ENCODE measurements around the gene CD79A.

CD79A gene

DNA sequence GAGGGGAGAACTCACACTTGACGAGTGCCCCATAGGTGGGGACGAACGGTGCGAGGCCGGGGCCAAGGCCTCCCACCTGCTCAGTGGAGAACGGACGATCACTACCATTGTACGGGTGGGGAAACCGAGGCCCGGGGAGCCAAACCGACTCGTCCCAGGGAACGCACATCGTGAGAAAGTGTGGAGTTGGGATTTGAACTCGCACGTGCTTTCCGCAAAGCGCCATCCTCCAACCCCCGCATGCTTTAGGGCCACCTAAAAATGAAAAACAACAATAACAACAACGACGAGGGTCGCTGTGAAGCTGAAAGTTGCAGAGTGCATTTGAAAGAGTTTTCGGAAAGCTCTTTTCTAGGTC lies 6.4 kb downstream of the CD79A start:
- TF ChIP-seq, protein P1, sequence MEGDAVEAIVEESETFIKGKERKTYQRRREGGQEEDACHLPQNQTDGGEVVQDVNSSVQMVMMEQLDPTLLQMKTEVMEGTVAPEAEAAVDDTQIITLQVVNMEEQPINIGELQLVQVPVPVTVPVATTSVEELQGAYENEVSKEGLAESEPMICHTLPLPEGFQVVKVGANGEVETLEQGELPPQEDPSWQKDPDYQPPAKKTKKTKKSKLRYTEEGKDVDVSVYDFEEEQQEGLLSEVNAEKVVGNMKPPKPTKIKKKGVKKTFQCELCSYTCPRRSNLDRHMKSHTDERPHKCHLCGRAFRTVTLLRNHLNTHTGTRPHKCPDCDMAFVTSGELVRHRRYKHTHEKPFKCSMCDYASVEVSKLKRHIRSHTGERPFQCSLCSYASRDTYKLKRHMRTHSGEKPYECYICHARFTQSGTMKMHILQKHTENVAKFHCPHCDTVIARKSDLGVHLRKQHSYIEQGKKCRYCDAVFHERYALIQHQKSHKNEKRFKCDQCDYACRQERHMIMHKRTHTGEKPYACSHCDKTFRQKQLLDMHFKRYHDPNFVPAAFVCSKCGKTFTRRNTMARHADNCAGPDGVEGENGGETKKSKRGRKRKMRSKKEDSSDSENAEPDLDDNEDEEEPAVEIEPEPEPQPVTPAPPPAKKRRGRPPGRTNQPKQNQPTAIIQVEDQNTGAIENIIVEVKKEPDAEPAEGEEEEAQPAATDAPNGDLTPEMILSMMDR (IDR thresholded peaks at IDR 0.05; ENCODE audit: unreplicated experiment in 3 of 3): no peak
- H3K9me3 Mint-ChIP-seq: no peaks in the 10 kb centered on the region
- H3K27ac Mint-ChIP-seq: peak overlapping the region; percentile 72 to 98 (median 90)
- H3K36me3 Mint-ChIP-seq (ENCODE audit: low read depth): no peaks in the 10 kb centered on the region
- peaks cover 12% of the 10 kb centered on the region for H3K27me3 Mint-ChIP-seq (ENCODE audit: low read depth)
- H3K4me1 Mint-ChIP-seq: peaks cover 11% of the 10 kb centered on the region
- peak overlapping the region; percentile 97 to 100 (median 99) for H3K4me3 Mint-ChIP-seq

DNA sequence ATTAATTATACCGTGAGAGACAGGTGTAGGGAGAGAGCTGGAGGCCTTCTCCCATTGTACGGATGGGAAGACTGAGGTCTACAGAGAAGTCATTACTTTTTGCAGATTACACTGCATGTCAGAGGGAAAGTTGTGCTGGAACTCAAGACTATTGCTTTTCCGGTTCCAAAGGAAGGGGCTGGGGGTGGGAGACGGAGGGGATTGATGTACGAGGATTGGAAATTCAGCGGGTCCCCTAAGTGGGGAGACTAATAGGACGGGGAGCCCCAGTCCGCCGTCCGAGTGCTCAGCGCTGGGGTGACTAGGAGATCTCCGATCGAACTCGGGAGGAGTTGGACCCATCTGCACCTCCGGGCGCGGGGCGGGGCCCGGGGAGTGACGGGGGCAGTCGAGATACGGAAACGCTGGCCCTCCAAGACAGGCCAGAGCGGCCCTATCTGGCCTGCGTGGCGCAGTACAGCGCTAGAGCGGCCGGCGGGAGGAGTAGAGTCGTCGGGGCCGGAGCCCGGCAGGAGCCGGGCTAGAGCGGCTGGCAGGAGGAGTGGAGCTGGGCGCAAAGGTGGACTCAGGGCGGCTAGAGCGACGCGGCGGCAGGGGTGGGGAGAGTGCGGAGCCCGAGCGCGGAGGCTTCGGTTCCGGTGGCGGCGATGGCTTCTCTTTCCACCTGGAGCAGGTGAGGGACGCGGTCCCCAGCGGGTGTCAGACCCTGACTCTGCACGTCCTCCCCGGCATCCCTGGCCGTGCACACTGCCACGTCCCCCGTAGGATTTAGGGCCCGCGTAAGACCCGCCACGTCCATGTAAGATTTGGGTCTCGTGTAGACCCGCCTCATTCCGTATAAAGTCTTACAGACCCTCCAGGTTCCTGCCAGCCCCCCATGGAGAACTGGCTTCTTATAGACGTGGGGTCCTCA lies 7.0 kb downstream of the CD79A start:
- H3K36me3 Mint-ChIP-seq (ENCODE audit: low read depth): no peaks in the 10 kb centered on the region
- TF ChIP-seq, protein P1 (IDR thresholded peaks at IDR 0.05; ENCODE audit: unreplicated experiment in 3 of 3): no peak
- no peaks in the 10 kb centered on the region for H3K9me3 Mint-ChIP-seq
- H3K4me3 Mint-ChIP-seq: peak overlapping the region; percentile 97 to 100 (median 99)
- H3K27me3 Mint-ChIP-seq (ENCODE audit: low read depth): peaks cover 12% of the 10 kb centered on the region
- H3K27ac Mint-ChIP-seq: peak overlapping the region; percentile 72 to 98 (median 90)
- H3K4me1 Mint-ChIP-seq: peaks cover 11% of the 10 kb centered on the region

DNA sequence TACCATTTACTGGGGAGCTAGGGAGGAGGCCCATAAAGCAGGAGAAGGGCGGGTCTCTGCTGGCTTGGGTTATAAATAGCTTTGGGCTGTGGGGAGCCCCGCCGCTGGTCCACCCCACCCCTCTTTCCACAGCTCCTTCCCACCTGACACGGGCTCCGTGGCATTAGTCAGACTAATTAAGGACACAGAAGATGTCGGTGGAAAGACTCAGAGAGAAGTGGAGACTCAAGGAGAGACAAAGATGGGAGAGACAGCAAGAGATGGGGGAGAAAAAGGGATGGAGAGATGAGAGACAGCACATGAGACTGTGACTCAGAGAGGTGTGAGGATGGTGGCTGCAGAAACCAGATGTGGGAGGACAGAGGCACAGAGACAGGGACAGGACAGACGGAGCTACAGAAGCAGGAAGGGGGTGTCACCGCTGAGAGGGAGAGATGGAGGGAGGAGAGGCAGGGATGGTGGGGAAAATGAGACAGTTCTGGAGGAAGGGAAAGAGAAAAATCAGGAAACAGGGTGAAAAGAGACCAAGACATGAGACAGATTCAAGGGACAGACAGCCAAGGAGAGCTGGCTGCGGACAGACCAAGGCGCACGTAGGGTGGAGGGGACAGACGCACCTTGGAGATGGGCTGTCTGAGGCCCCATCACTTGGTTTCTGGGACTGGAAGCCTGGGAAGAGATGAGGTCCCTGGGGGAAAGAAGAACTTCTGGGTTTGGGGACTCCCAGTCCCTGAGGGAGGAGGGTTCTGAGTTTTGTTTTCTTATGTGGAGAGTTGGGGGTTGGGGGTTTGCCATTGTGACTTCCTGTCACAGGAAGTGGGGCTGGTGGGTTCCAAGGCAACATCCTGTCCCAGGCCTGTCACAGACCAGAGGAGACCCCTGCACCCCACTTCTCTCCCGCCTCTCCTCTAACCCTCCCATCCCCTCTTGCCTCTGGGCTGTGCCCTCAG lies 10.0 kb downstream of the CD79A start:
- TF ChIP-seq, protein P1 (IDR thresholded peaks at IDR 0.05; ENCODE audit: unreplicated experiment in 3 of 3): no peak
- Mint-ChIP-seq H3K36me3 (ENCODE audit: low read depth) (peaks cover 10% of the 10 kb centered on the region), H3K4me3 (peak overlapping the region; percentile 39 to 42 (median 42)), H3K27ac (peak overlapping the region in 1 of 3 experiments; percentile 33), H3K9me3 (no peaks in the 10 kb centered on the region), H3K27me3 (ENCODE audit: low read depth) (peaks cover 11% of the 10 kb centered on the region), H3K4me1 (peaks cover 11% of the 10 kb centered on the region)

DNA sequence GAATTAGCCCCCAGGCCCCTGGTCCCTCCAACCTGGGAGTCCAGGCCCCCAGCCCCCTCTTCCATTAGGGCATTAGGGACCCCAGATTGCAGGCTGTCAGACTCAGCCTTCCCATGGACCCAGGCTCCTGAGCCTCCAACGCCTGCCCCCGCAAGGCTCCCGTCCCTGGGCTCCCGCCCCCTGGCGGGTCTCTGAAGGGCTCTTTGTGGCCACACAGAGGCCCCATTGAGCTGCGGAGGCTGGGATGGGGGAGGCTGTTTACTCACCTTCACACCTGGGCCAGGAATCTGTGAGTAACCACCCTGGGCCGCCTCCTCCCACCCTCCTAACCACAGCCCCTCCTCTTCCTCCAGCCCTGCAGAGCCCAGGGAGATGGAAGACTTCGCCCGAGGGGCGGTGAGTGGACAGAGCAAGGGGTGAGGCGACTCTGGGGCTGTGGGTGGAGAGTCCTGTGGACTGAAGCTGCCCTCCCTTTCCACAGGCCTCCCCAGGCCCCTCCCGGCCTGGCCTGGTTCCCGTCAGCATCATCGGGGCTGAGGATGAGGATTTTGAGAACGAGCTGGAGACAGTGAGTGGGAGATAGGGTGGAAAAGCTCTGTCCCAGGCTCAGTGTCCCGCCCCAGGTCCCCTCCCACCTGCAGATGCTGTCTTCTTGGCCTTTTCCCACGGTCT lies 10.8 kb downstream of the CD79A start:
- no peak overlapping the region for H3K27ac Mint-ChIP-seq
- peaks cover 4% of the 10 kb centered on the region for H3K27me3 Mint-ChIP-seq (ENCODE audit: low read depth)
- peaks cover 11% of the 10 kb centered on the region for H3K4me1 Mint-ChIP-seq
- TF ChIP-seq, protein P1 (IDR thresholded peaks at IDR 0.05; ENCODE audit: unreplicated experiment in 3 of 3): no peak
- no peaks in the 10 kb centered on the region for H3K9me3 Mint-ChIP-seq
- H3K4me3 Mint-ChIP-seq: peak overlapping the region in 1 of 3 experiments; percentile 42
- peaks cover 10% of the 10 kb centered on the region for H3K36me3 Mint-ChIP-seq (ENCODE audit: low read depth)

DNA sequence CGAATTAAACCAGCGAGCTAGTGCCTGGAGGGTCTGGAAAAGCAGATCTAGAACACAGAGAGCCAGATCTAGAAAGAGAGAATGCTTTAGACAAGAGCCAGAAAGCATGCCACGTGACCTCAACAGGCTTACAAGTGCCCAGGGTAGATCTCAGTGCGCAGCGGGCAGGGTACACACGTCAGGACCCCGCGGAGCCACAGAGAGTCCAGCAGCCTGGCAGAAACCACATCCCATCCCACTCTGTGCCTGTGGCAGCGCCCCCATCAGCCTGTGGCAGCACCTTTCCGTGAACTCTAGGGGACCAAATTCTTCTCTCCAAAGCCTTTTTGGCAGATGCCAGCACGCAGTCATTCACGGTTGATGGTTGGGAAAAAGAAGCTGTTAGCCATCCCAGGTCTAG lies 11.8 kb downstream of the CD79A start:
- H3K36me3 Mint-ChIP-seq (ENCODE audit: low read depth): peaks cover 10% of the 10 kb centered on the region
- peaks cover 11% of the 10 kb centered on the region for H3K4me1 Mint-ChIP-seq
- no peak overlapping the region for H3K27ac Mint-ChIP-seq
- TF ChIP-seq, protein P1 (IDR thresholded peaks at IDR 0.05; ENCODE audit: unreplicated experiment in 3 of 3): no peak
- H3K9me3 Mint-ChIP-seq: no peaks in the 10 kb centered on the region
- no peak overlapping the region for H3K4me3 Mint-ChIP-seq
- peaks cover 2% of the 10 kb centered on the region for H3K27me3 Mint-ChIP-seq (ENCODE audit: low read depth)
